Suppressor macrophage (primary cell): ENCODE measurements around the gene SLC35E3.
"Not testable (repeated sequence)": the region's sequence is repeated elsewhere in the genome, so short reads cannot be mapped to it uniquely, and the experiment has no call there.

Experiments used
- DNase-seq, 4 experiments: peaks; one replicate each; pipeline ENCODE4 v3.0.0-alpha.2; 2020 to 2022

The SLC35E3 gene

GRCh38 chr12:68814490-68815231 lies 68.7 kb downstream of the SLC35E3 start:
- no peak for DNase-seq

DNA sequence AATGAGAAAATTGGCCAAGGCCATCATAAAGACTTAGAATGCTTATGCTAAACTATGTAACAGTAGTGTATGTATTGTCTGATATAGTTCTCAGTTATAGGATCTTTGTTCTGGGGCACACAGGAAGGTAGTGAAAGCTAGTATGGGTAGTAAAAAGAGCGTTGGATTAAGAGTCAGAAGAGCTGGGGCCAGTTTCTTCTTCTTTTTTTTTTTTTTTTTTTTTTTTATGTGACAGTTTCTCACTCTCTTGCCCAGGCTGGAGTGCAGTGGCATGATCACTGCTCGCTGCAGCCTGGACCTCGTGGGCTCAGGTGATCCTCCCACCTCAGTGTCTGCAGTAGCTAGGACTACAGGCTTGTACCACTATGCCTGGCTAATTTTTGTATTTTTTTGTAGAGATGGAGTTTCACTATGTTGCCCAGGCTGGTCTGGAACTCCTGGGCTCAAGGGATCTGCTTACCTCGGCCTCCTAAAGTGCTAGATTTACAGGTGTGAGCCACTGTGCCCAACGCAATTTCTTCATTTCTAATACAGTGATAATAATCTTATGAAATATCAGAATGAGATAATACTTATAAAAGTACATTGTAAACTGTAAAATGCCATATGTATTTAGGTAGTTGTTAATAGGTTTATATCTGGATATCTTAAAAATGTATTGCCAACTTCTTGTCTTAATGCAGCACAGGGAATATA lies 69.4 kb downstream of the SLC35E3 start:
- no peak for DNase-seq

- DNase-seq: peak in 1 of 4 experiments; percentile 21
Observed at GRCh38 chr12:68815928-68816800, 70.2 kb downstream of the SLC35E3 start.

GRCh38 chr12:68819481-68819880 lies 73.5 kb downstream of the SLC35E3 start:
- not testable (repeated sequence) for DNase-seq

- no peak for DNase-seq
Observed at GRCh38 chr12:68821357-68822188, 75.6 kb downstream of the SLC35E3 start.

DNA sequence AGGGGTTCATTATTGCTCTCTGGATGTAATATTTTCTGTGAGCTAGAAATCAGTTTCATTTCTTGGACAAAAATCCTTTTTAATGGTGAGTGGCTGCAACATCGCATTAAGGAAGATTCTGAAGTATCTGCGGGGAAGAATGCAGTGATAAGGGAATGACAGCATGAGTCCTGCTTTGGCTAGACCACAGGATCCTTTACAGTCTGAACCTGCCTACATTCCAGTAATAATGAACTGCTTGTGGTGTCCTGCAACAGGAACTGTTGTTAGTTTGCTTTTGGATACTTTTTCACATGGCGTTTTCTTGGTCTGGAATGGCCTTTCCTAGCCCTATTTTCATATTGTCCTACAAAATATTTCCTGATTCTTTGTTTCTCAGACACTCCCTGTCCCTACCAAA lies 77.7 kb downstream of the SLC35E3 start:
- DNase-seq: no peak

GRCh38 chr12:68824131-68824530 lies 78.2 kb downstream of the SLC35E3 start:
- no peak for DNase-seq

DNA sequence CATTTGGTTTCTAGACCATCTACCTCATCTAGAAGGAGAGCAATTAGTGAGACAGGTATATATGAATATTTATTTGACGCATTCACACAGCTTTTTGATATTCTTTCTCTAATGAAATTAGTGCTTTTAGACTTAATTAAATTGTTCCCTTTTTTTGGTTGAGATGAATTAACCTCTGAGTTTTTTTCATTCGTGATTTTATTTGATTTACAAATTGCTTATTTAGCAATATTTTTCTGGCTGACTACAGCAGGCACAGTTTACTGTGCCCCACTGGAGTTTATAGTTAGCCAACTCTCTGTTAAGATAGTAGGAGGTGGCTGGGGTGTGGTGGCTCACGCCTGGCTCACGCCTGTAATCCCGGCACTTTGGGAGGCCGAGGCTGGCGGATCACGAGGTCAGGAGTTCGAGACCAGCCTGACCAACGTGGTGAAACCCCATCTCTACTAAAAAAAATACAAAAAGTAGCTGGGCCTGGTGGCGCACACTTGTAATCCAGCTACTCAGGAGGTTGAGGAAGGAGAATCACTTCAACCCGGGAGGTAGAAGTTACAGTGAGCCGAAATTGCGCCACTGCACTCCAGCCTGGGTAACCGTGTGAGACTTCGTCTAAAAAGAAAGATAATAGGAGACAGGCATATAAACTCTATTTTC lies 78.7 kb downstream of the SLC35E3 start:
- DNase-seq: no peak

GRCh38 chr12:68825569-68826217 lies 79.7 kb downstream of the SLC35E3 start:
- DNase-seq: no peak

DNA sequence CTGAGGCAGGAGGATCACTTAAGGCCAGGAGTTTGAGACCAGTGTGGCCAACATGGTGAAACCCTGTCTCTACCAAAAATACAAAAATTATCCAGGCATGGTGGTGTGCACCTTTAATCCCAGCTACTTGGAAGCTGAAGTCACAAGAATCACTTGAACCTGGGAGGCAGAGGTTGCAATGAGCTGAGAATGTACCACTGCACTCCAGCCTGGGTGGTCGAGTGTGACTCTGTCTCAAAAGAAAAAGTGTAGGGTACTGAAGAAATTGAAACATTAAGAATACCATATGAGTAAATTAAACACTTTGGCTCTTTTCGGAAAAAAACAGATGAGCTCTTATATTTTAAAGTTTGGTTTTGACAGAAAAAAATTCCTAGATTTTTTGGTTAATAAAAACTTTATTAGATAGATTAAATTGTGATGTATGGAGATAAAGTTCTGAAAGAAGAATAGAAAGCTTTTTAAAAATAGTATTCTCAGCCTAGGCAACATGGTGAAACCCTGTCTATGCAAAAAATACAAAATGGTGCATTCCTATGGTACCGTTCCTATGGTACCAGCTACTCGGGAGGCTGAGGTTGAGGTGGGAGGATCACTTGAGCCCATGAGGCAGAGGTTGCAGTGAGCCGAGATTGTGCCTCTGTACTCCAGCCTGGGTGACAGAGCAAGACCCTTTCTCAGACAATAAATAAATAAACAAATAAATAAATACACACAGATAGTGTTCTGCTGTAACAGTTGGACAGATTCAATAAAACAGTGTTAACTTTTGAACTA lies 82.1 kb downstream of the SLC35E3 start:
- DNase-seq: no peak

- DNase-seq: no peak
Observed at GRCh38 chr12:68828672-68829068, 82.7 kb downstream of the SLC35E3 start.
